Mesothelial cell of epicardium (in vitro differentiated cells): ENCODE measurements around the gene FGF14. TPM values are rescaled to one million over a fixed set of nuclear protein-coding genes. Genes with fewer than 3 reads are reported as not detected.
A peak's percentile ranks its signal among the peaks of the same experiment; 100 is the strongest.

Experiments
- DNase-seq, 2 experiments: peaks; one replicate each; pipeline ENCODE4 v3.0.0; 2021; ENCODE audit warnings: low spot score in 2 of 2; ENCODE audit not compliant: unreplicated experiment in 2 of 2
- H3K27ac Mint-ChIP-seq: 2 replicates; pipeline ENCODE4 v1.8.0; 2021; ENCODE audit warnings: mixed read lengths
- H3K27me3 Mint-ChIP-seq: 2 replicates; pipeline ENCODE4 v1.8.0; 2021; ENCODE audit warnings: low read depth, mixed read lengths
- H3K36me3 Mint-ChIP-seq: 2 replicates; pipeline ENCODE4 v1.8.0; 2021; ENCODE audit warnings: mixed read lengths
- H3K4me1 Mint-ChIP-seq: 2 replicates; pipeline ENCODE4 v1.8.0; 2021; ENCODE audit warnings: mixed read lengths
- H3K4me3 Mint-ChIP-seq: 2 replicates; pipeline ENCODE4 v1.8.0; 2021; ENCODE audit warnings: mild to moderate bottlenecking, moderate library complexity, mixed read lengths
- H3K9me3 Mint-ChIP-seq: 2 replicates; pipeline ENCODE4 v1.8.0; 2021; ENCODE audit warnings: mixed read lengths
- total RNA-seq: library from RNA; stranded (reverse); gene quantifications from 3 replicates; pipeline ENCODE4 v1.2.1, GENCODE V29; 2021
- TF ChIP-seq, protein P1 (sequence below): fragments of 200-600 bp; sonication (generic); IDR thresholded peaks from one replicate; pipeline ENCODE4 v1.5.0; 2021; ENCODE audit warnings: antibody characterized with exemption; ENCODE audit not compliant: unreplicated experiment

The FGF14 gene
- total RNA-seq, 1 donor from 2014 or later, result 0.02 TPM

DNA sequence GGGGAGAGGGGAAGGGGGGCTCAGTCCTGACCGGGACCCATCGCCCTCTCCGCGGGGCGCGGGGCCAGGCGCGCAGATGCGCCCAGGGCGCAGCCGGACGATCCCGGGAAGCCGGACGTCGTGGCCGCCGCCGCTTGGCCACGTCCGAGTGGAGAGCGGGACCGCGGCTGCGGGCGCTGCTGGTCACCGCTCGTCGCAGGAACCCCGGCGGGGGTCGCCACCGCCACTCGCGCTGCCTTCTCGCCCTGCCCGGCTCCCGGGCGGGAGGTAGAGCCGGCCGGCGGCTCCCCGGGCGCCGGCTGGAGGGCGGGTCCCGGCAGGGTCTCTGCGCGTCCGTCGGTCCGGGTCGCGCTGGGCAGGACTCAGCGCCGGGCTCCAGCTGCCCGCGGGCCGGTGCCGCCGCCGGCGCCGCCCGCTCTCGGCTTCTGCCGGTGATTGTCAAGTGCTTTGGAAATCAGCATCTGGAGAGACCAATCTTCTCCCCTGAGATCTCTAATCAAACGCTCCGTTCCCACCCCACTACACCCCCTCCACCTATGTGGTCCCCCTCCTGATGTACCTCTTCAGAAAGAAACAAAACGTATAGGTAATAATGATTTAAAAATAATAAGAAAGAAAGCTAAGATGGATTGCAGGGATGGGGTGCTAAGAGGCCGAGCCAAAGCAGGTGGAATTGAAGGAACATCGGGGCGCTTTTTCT, 484.9 kb downstream of the FGF14 start:
- no peak overlapping the region for H3K4me3 Mint-ChIP-seq
- DNase-seq, result no peak
- H3K4me1 Mint-ChIP-seq, result peaks cover 2% of the 10 kb centered on the region
- no peaks in the 10 kb centered on the region for H3K9me3 Mint-ChIP-seq
- H3K27me3 Mint-ChIP-seq, result peaks cover 86% of the 10 kb centered on the region
- H3K36me3 Mint-ChIP-seq, result no peaks in the 10 kb centered on the region
- TF ChIP-seq, protein P1, sequence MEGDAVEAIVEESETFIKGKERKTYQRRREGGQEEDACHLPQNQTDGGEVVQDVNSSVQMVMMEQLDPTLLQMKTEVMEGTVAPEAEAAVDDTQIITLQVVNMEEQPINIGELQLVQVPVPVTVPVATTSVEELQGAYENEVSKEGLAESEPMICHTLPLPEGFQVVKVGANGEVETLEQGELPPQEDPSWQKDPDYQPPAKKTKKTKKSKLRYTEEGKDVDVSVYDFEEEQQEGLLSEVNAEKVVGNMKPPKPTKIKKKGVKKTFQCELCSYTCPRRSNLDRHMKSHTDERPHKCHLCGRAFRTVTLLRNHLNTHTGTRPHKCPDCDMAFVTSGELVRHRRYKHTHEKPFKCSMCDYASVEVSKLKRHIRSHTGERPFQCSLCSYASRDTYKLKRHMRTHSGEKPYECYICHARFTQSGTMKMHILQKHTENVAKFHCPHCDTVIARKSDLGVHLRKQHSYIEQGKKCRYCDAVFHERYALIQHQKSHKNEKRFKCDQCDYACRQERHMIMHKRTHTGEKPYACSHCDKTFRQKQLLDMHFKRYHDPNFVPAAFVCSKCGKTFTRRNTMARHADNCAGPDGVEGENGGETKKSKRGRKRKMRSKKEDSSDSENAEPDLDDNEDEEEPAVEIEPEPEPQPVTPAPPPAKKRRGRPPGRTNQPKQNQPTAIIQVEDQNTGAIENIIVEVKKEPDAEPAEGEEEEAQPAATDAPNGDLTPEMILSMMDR, result no peak
- no peak overlapping the region for H3K27ac Mint-ChIP-seq

DNA sequence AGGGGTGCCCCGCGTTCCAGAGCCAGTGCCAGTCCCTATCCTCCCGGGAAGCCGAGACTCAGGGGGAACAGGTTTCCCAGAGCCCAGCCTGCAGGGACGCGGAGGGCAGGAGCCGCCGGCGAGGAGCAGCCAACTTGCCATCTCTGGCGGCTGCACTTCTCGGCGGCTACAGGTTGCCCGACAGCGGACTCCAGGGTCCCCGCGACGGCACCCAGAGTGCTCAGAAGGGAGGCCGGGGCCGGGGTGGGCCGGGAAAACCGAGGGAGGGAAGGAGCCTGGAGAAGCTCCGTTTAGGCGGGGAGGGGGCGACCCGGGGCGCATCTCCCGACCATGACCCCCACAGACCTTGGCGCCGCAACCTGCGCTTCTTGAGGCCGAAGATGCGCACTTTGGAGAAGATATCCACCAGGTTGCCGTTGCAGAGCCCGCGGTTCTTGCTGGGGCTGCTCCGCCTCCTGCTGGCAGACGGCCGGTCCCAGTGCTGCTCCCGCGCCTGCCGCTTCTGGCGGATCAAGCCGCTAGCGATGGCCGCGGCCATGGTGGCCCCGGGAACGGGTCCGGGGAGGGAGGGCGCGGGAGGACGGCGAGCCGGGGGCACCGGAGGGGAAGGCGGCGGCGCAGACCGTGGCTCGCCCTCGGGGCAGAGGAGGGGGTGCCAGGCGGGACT, 485.6 kb downstream of the FGF14 start:
- no peak overlapping the region for H3K4me3 Mint-ChIP-seq
- peak in 1 of 2 experiments; percentile 46 for DNase-seq

DNA sequence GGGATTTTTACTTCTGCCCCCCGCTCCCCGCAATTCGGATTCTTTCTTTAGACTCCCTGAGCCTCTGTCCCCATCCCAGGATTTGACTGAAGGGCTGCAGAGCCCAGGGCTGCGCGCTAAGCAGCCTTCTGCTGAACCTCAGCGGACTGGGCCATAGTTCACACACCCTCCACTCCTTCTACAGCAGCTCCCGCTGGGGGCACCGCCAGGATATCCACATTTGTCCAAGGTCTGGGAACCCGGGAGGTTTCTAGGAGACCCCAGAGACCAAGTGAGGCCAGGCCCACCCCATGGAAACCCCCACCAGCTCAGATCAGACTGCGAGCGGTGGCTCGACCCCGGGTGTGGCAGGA, 486.1 kb downstream of the FGF14 start:
- H3K4me3 Mint-ChIP-seq, result no peak overlapping the region
- H3K27me3 Mint-ChIP-seq, result peaks cover 81% of the 10 kb centered on the region
- no peak for DNase-seq
- no peaks in the 10 kb centered on the region for H3K9me3 Mint-ChIP-seq
- H3K27ac Mint-ChIP-seq, result no peak overlapping the region
- TF ChIP-seq, protein P1, result no peak
- H3K36me3 Mint-ChIP-seq, result no peaks in the 10 kb centered on the region
- H3K4me1 Mint-ChIP-seq, result peaks cover 2% of the 10 kb centered on the region

More for the DNA sequence above, 485.6 kb downstream of the FGF14 start:
- H3K36me3 Mint-ChIP-seq, result no peaks in the 10 kb centered on the region
- H3K4me1 Mint-ChIP-seq, result peaks cover 2% of the 10 kb centered on the region
- no peaks in the 10 kb centered on the region for H3K9me3 Mint-ChIP-seq
- H3K27ac Mint-ChIP-seq, result no peak overlapping the region
- TF ChIP-seq, protein P1, result no peak
- H3K27me3 Mint-ChIP-seq, result peaks cover 85% of the 10 kb centered on the region

DNA sequence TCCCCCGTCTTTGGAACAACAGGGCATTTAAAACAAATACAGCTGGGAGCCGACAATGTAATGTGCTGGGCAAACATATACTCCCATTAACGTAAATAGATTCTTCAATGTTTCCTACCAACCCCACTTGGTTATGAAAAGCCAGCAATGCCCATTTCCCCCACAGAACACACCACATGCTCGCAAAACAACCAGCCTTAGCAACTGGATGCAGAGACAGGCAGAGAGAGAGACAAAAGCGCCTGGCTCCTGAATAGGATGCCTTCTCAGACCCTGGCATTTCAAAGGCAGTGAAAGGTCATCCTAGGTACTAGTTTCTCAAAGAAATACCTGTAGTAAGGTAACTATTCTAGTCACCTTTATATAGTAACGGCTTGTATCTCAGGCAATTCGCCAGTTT, 486.5 kb downstream of the FGF14 start:
- TF ChIP-seq, protein P1, result no peak
- DNase-seq, result no peak
- H3K27ac Mint-ChIP-seq, result no peak overlapping the region
- no peaks in the 10 kb centered on the region for H3K36me3 Mint-ChIP-seq
- H3K4me1 Mint-ChIP-seq, result peaks cover 2% of the 10 kb centered on the region
- H3K4me3 Mint-ChIP-seq, result no peak overlapping the region
- peaks cover 79% of the 10 kb centered on the region for H3K27me3 Mint-ChIP-seq
- H3K9me3 Mint-ChIP-seq, result no peaks in the 10 kb centered on the region

DNA sequence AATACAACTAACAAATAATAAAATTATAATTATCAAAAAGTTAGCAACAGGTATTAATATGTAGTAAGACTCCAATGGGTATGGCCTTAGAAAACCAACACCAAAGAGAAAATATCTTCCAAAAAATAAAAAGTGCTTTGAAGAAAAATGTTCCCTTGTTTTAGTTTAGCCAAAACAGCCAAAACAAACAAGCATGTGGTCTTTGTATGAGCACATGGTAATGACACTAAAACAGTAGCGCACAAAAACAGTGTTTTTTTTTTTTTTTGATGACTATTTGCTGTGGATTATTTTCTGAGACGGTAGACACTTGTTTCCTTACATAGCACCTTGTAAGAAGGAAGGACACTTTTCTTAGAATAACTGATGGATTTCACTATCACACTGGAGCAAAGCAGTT, 490.1 kb downstream of the FGF14 start:
- Mint-ChIP-seq H3K27ac (no peak overlapping the region), H3K36me3 (no peaks in the 10 kb centered on the region), H3K27me3 (peaks cover 57% of the 10 kb centered on the region), H3K9me3 (no peaks in the 10 kb centered on the region), H3K4me3 (no peak overlapping the region), H3K4me1 (no peaks in the 10 kb centered on the region)
- DNase-seq, result no peak
- TF ChIP-seq, protein P1, result no peak
